Measurements from ENCODE around the gene RAP2B.
A peak's percentile ranks its signal among the peaks of the same experiment; 100 is the strongest.
"Not testable (repeated sequence)": the region's sequence is repeated elsewhere in the genome, so short reads cannot be mapped to it uniquely, and the experiment has no call there.

RAP2B gene

DNA sequence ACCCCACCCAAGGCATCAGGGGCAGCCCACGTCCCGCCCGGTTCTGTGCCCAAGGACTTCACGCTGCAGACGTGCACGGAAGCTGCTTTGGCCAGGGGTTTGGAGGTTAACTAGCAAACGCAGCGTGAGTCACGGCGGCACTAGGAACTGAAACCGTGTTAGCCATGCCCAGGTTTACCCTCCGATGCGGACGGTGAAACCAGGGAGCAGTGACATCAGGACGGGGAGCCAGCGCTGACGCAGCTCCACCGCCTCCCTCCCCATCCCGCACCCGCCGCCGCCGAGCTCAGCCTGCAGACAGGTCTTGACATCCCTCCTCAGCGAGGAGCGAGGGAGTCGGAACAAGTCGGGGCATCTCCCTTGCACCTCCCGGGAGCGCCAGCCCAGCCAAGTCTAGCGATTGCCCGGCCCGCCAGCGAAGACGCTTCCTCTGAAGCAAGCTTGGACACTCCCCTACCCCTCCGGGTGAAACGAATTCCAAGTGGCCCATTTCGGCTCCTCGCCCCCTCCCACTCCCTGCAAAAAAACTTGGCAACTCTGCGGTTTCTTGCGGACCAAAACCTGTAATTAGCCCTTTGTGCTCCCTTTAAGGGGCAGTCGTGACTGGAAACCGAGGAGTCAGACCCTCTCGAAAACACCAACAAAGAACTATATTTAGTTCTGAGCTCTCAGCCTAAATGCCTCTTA lies 1.4 kb upstream of the RAP2B start:
- no peak for DNase-seq

DNA sequence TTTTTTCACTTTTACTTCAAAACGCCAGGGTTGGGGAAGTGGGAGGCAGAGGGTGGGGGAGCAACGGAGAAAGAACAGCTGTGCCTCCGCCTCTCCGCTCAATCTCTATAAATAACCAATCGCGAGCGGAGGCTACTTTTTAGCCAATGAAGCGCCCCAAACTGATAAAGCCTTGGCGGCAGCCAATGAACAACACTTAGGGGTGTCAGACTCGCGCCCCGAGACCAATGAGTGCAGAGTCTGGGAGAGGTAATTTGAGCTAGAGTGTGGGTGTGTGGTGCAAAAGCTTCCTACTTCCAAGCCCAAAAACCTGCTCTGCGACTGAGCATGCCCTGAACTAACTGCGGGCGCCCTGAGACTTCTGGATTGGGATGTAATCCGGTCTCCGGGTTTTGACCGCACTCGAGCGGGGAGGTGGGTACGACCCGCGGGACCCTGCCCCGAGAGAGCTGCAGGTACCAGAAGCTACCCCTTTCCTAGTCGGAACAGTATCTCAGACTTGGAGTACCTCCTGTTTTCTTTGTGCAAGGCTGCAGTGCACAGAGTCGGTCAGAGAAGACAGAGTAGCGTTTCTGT lies 800 bp upstream of the RAP2B start:
- DNase-seq = peak; percentile 92 to 95

DNA sequence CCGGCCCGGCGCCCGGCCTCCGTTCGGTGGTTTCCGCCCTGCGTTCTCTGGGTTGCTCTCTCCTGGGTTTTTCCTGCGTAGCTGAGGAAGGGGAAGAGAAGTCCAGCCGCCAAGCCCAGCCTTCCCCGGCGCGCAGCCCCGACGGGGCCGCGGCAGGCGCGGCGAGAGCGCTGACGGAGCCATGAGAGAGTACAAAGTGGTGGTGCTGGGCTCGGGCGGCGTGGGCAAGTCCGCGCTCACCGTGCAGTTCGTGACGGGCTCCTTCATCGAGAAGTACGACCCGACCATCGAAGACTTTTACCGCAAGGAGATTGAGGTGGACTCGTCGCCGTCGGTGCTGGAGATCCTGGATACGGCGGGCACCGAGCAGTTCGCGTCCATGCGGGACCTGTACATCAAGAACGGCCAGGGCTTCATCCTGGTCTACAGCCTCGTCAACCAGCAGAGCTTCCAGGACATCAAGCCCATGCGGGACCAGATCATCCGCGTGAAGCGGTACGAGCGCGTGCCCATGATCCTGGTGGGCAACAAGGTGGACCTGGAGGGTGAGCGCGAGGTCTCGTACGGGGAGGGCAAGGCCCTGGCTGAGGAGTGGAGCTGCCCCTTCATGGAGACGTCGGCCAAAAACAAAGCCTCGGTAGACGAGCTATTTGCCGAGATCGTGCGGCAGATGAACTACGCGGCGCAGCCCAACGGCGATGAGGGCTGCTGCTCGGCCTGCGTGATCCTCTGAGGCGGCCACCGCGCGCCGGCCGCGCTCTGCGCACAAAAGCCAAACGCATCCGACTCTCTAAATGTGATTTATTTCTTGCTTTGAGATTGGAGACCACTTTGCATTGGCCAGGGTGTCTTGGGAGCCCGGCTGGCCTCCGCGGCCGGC lies 727 bp downstream of the RAP2B start:
- DNase-seq = peak in 1 of 2 experiments; percentile 27

DNA sequence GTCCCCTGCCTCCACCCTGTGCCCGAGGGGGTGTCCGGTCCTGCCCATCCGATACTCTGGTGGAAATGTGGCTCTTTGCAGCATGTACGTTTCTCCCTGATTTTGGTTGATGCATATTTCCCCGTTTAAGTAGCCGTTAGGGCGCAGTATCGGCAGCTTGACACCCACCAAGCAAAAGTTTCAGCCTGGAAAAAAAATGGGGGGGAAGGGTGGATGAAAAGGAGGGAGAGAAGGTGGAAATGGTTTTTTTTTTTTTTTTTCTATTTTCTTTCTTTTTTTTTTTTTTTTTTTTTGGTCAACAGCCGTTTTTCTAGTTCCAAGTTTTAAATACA lies 1.3 kb downstream of the RAP2B start:
- no peak for DNase-seq

DNA sequence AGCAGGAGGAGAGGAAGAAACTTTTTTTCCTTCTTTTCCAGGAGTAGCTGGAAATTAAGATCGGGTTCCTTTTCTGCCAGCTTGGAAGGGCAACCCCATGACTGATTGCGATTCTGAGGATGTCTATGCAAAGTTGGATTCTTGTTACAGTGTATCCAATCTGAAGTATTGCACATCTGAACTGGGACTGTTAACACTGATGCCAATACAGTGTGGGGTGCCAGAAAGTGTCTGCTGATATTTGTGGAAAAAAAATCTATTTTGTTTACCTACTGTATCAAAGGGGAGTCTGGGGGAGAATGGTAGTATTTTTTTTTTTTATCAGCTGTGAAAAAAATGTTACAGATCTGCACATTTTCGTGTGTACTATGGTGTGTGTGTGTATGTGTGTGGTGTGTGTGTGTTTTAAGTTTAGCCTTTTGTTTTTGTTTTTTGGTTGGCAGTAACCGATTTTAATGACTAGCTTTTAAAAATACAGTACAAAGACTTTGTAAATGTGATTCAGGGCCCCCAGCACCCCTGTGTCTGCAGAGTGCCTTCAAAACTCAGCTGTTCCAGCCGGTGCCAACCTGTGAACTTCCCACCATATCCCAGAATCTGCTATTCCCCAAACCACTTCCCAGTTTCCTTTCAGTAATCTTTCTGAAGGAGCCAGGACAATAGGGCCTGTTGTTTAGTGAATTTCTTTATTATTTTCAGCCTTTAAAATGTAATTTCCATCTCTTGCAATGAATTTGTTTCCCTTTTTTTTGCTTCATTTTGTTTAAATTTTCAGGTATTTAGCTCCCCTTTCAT lies 1.9 kb downstream of the RAP2B start:
- DNase-seq = no peak

DNA sequence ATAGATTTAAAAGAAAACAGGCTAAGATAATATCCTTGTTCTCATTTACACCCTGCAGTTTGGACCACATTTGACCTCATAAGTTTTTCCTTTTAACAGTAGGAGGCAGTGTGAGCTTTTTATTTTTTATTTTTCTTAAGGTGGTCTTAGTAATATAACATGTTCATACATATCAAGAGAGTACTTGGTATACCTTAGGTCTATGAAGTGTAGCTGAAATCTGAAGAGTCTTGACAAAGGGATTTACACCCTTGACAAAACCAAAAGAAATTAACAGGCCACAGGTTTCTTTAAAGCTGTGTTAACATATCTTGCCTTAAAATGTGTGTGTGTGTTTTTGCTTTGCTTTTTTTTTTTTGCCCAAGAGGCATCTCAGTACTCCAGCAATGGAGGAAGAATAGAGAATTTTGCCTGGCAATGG lies 3.2 kb downstream of the RAP2B start:
- DNase-seq = no peak

DNA sequence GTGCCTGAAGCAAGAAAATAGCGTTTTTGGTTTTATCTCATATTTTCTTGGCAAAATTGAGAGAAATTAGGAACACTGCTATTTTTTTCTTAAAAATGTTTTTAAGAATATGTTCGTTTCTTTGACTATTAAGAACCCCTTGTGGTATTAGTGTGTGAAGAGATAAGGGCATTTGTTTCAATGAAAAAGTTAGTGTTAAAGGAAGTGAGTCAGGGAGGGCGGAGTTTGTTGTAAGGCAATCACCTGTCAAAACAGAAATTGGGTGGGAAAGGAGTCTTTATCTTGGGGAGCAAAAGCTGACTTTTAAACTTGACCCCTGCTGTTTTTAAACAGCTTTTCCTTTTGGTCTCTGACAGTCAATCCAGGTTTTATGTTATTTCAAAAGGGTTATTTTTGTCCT lies 4.2 kb downstream of the RAP2B start:
- no peak for DNase-seq

DNA sequence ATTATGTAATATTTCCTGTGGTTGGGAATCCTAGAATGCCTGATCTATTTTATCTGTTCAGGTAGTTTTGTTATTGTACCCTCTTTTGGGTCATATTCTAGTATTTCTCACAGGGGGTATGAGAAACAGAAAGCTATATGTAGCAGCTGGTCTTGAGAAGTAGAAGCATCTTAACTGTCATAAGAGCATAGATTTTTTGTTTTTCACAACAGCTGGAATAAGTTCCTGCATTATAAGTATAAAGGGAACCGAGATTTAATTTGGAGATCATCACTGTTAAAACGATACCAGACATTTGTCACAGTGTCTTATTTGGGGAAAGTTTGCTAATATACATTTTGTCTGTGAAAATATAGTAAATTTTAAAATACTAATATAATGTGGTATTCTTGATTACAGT lies 4.8 kb downstream of the RAP2B start:
- DNase-seq = no peak

DNA sequence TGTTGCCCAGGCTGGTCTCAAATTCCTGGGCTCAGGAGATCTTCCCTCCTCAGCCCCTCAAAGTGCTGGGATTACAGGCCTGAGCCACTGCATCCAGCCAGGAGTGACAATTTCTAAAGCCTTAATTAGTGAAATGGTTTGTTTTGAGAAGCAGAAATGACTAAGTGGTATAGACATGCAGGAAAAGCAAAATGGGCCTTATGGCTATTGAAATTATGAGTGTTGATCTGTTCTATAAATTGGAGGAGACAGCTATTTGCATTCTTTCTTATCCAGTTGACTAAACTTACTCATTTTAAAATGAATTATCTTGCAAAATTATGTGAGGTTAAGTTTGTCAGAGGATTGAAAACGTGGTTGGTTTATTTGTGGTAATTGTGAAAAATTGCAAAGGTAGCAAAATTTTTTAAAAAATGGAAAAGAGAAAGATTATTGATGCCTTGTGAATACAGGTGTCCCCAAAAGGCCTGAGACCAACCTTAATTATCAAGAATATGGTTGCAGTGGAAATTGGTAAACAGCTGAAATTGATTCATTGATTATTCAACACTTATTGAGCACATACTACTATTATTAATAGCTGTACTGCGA lies 7.9 kb downstream of the RAP2B start:
- no peak for DNase-seq

DNA sequence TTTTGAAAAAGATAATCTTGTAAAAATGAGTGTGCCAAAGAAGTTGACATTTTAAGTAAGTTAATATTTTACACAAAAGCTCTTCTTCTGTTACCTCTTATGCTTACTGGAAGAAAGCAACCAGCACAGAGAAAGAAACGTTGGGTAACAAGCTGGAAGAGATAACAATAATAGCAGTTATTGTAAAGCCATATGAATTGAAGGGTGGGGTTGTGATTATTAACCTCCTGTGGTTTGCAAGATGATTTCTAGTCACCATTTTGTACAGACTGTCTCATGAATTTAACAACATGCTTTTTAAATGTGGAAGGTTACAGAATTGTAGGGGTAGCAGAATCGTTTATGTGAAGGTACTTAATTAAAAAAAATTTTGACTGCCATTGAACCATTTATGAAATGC lies 9.2 kb downstream of the RAP2B start:
- no peak for DNase-seq

DNA sequence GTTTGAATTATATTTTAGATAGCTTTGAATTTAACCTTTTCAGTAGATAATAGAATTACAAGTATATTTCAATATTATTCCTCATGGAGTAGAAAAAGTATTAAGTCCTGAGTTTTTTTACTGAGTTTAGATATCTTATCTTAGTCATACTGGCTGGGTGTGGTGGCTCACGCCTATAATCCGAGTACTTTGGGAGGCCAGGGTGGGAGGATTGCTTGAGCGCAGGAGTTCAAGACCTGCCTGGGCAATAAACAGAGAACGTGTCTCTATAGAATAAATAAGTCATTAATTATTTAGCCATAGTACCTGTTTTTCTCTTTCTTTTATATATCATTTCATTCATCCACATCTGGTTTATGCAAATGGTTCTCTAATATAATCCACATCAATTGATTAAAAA lies 9.9 kb downstream of the RAP2B start:
- DNase-seq = no peak

DNA sequence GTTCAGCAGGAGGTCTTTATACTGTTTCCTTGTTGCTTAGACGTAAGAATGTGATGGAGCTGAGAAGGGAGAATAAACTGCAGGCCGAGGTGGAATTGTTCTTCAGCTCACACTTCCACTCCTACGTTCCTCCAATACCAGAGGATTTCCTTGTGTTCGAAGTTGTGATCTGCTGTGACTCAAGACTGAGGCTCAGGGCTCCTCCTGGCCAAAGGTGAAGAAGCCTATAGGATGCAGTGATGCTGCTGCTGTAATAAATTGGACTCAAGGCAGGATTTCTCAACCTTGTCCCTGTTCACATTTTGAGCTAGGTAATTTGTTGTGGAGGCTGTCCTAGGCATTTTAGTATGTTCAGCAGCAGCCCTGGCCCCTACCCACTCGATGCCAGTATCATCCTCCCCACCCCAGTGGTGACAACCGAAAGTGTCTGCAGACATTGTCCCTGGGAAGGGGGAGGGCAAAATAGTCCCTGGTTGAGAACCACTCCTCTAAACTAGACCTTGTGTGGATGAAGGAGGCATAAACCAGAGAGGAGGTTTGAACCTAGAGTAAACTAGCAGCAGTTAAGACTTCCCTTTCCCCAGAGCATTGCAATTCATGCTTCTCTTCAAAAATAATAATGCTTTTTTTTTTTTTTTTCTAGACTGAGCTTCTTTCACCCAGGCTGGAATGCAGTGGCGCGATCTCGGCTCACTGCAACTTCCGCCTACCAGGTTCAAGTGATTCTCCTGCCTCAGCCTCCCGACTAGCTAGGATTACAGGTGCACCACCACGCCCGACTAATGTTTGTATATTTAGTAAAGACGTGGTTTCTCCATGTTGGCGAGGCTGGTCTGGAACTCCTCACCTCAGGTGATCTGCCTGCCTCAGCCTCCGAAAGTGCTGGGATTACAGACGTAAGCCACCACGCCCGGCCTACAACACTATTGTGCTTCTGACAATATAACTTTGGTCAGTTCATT lies 11.1 kb downstream of the RAP2B start:
- DNase-seq = no peak

DNA sequence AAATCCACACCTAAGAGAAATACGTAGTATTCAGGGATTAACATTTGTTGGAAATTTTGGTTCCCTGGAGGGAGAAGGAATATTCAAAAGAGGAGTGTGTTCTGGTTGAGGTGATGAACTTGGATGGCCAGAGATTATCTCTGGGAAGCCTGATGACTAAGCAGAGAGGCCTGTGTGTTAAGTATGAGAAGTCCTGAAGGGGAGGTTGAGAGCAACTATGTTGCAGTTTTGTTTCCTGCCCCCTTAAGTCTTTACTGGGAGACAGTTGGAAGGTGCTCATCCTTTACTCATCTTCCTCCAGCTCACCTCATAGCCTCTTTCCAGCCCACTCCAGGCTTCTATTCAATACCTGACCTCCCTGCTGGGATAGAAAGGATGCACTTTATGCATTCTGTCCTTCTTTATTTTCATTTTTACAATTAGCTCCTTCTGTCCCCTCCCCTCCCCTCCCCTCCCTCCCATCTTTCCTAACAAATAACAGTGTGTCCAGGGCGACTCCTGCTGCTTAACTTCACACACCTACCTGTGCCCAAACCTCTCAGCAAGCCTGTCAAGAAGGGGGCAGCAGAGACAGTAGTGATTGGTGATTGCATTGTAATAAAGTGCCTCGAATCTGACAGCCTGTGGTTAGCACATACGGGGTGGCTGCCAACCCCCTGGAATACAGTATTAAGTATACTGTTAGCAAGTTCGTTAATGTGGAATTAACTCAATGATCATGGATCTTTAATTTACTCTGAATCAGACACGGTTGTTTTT lies 11.9 kb downstream of the RAP2B start:
- no peak for DNase-seq

DNA sequence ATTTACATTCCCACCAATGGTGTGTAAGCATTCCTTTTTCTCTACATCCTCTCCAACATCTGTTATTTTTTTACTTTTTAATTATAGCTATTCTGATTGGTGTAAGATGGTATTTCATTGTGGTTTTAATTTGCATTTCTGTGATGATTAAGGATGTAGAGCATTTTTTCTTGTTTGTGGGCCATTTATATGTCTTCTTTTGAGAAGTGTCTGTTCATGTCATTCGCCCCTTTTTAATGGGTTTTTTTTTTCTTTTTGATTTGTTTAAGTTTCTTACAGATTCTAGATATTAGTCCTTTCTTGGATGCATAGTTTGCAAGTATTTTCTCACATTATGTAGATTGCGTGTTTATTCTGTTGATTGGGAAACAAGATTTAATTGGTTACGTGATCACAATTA lies 14.2 kb downstream of the RAP2B start:
- DNase-seq = no peak

DNA sequence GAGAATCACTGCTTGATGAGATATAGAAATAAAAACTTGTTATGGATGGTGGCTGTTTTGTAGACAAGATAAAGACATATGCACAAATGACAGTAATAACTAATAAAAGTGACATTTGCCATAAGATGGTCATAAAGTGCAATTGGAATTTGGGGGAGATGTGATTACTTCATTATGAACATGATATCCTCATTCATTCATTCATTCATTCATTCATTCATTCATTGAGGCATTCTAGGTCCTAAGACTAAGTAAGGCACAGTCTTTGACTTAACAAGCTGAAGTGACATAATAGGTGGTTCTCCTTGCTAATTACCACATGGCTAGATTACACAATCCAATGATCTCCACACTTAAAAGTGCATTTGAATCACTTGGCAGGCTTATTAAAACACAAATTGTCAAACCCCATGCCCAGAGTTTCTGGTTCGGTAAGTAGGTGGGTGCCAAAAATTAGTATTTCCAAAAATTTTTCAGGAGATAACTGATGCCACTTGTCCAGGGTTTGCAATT lies 18.9 kb downstream of the RAP2B start:
- DNase-seq = no peak

DNA sequence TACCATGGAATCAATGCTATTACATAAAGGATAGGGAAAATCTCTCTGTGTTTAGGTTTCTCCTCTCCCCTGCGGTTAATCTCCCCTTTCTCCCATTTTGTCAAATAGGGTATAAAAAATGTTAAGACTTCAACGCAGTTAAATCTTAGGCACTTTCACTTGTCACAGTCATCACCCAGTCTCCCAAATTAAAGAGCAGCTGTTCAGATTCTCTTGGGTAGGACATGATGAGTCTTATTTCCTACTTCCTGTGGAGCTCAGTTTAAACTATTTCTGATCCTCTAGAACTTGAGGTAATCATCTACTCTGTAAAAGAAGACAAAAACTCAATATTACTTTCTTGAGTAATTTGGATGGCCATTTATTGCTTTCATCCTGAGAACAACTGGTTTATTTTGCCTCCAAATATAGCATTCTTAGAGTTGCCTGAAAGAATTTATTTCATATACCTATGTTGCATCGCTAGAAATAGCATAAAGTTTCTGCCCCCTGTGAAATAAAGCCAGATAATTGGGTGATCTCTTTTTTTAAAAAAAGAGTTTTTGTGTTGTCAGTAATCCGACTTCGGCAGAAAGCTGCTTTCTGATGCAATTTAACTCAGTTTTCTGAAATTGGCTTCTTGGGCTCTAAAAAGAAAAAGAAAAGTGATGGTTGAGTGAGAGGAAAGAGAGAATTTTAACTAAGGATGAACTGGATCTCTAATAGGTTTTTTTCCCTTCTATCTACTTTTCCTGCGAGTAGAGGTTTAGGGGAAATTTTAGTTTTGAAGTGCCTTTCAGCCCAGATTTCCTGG lies 20.7 kb downstream of the RAP2B start:
- DNase-seq = no peak

DNA sequence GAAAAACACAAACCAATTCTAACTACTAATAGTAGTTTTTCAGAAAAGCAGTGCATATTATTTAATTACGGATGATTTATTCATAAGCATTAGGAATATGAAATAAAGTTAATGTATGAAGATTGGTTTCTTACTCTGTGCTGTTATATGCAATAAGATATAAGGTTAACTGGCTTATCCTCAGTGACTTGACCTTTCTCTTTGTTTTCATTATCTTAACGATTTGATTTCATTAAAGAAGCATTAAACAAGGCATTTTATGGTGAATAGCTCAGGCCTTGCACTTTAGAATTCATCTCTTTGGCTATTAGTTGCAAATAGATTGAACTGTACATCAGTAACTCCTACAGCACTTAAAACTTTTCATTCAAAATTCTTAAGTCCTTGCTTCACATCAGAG lies 28.9 kb downstream of the RAP2B start:
- DNase-seq = no peak

DNA sequence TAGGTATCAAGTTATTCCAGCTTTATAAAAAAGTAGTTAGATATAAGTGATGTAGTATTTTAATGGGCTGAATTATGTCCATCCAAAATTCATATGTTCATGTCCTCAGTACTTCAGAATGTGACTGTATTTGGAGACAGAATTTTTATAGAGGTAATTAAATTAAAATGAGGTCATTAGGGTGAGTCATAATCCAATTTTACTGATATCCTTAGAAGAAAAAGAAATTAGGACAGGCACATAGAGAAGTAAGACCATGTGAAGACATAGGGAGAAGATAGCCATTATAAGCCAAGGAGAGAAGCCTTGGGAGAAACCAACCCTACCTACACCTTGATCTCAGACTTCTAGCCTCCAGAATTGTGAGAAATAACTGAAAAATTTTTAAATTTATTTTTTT lies 30.3 kb downstream of the RAP2B start:
- no peak for DNase-seq

DNA sequence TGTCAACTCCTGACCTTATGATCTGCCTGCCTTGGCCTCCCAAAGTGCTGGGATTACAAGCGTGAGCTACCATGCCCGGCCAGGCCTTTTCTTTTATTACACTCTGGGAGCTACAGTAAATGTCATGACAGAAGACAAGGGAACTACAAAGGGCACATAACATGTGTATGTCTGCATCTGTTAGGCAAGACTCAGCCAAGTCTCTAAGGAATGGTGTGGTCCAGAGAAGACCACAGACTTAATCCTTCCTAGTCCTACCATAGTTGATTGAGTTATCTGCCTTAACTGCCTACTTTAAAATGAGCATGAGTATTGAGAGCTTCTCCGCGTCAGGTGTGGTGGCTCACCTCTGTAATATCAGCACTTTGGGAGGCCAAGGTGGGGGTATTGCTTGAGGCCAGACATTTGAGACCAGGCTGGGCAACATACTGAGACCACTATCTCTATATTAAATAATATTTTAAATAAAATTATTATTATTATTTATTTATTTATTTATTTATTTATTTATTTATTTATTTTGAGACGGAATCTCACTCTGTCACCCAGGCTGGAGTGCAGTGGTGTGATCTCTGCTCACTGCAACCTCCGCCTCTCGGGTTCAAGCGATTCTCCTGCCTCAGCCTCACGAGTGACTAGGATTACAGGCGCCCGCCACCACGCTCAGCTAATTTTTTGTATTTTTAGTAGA lies 31.9 kb downstream of the RAP2B start:
- DNase-seq = not testable (repeated sequence)
